Ovary (tissue), 9 donors: Measurements from ENCODE around the gene ADGRG2. TPM values are rescaled to one million over a fixed set of nuclear protein-coding genes. Genes with fewer than 3 reads are reported as not detected.

ENCODE experiments used
- DNase-seq, 5 donors: peaks; one replicate each; pipeline ENCODE4 v3.0.0-alpha.2; 2019 to 2020
- H3K27ac ChIP-seq, 2 donors: fragments of 200-600 bp; one replicate each; pipeline versions ENCODE4 v1.5.1 to v1.8.0; 2019 to 2022
- H3K27me3 ChIP-seq: fragments of 200-600 bp; one replicate; pipeline ENCODE4 v1.8.0; 2022
- H3K36me3 ChIP-seq: fragments of 200-600 bp; sonication (generic); one replicate; pipeline ENCODE4 v1.5.1; 2019
- H3K4me1 ChIP-seq: one replicate; pipeline ENCODE4 v1.8.1; 2013; ENCODE audit warnings: mild to moderate bottlenecking, moderate library complexity; ENCODE audit not compliant: insufficient read depth
- H3K4me3 ChIP-seq: fragments of 200-600 bp; sonication (generic); one replicate; pipeline ENCODE4 v1.5.1; 2017
- H3K9me3 ChIP-seq, 2 donors: fragments of 200-600 bp in 1 of 2; sonication (generic) in 1 of 2; one replicate each; pipeline versions ENCODE4 v1.5.1 to v1.8.1; 2013 to 2019; ENCODE audit warnings: mild to moderate bottlenecking in 1 of 2, moderate library complexity in 1 of 2
- EP300 ChIP-seq: sonication (generic); formaldehyde crosslinking; IDR thresholded peaks from one replicate; pipeline ENCODE4 v1.6.1; 2017; ENCODE audit warnings: antibody characterized with exemption
- POLR2A ChIP-seq: fragments of 450-650 bp; IDR thresholded peaks from one replicate; pipeline ENCODE4 v1.6.1; 2017; ENCODE audit warnings: antibody characterized with exemption, mild to moderate bottlenecking, moderate library complexity
- WGBS, 3 donors: extraction: QIAGEN DNeasy Blood & Tissue Kit in 1 of 3; methylation state at CpG; one replicate each; pipeline versions ENCODE4 v1.1.5 to v1.1.7; 2013 to 2017; 5-methylcytosine and 5-hydroxymethylcytosine counted together
- intact Hi-C, 4 donors: fragments of 100-400 bp; cut with DNase I; formaldehyde crosslinking; loops; one replicate each; pipeline versions ENCODE4 v1.11.0 to v1.15.1; 2022 to 2023
- polyA plus RNA-seq, 2 donors: library from polyadenylated mRNA; stranded (reverse); fragments of 200-250 nt in 1 of 2; fragments of 350-450 nt in 1 of 2; fragmentation: Illumina TruSeq in 1 of 2; extraction: RNeasy Lipid Tissue Mini Kit (QIAGEN cat#74804) in 1 of 2; gene quantifications; one replicate each; pipeline ENCODE4 v1.2.3, GENCODE V29; 2013 to 2014
- total RNA-seq, 7 donors: library from RNA; depleted of rRNA in 2 of 7; stranded (reverse); fragments of >200 nt in 2 of 7; fragmentation: NEBNext Ultra II Directional in 3 of 7; extraction: Animal tissue kit (Norgen Biotek cat#: 25700) in 3 of 7; gene quantifications; one replicate each; pipeline versions ENCODE4 v1.1.0 to v1.2.4, GENCODE V29; 2016 to 2023
- TF ChIP-seq, protein P1 (sequence below), 3 donors: fragments of 450-650 bp in 2 of 3; fragments of 200-600 bp in 1 of 3; IDR thresholded peaks; one replicate each; pipeline versions ENCODE4 v1.5.1 to v1.8.0; 2016 to 2022; ENCODE audit warnings: antibody characterized with exemption in 3 of 3, mild to moderate bottlenecking in 1 of 3
- donor health status: DM: no; HTN: no; CAD: no; lungs with moderate emphysema.
- donor health status: DM: no; HTN: no; CAD: no.
- donor health status: Bipolar disorder and iron deficiency.
- donor health status: DM: yes; HTN: yes; CAD: no.
- donor health status: DM: no; HTN: no; CAD: no.
- donor health status: DM: yes; HTN: yes; CAD: no.

Gene ADGRG2
- total and polyA plus RNA-seq, 9 donors, result 0.08 to 16.2 (median 1.3) TPM

DNA sequence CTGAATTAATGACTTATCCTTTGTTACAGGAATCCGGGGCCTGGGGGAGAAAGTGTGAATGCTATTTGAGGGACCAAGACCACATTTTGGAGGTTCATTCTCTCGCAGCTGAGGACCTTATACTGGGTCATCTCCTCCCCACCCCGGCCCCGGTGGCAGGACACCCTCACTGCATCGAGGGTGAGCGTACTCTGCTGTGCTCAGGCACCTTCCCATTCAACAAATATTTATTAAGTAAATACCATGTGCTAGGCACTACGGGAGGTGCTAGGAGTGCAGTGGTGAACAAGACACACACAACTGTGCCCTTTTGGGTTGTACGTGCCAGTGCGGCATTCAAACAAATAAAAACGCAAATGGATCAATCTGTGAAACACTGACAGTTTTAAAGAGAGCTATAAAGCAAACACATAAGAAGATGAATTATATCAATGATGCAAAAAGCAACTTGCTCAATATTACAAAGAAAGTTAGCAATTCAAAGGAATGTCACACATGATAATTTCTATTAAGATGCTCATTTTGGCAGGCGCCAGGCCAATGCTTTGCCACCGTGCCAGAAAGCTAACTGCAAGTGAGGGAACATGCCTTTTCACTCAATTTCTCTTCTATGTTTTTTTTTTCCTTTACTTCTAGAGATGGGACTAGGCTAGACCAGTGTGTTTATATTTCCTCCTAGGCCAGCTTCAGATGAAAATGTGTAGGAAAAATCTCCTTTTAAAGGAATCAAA lies 24.6 kb downstream of the ADGRG2 start:
- Histone ChIP-seq H3K36me3 (no peaks in the 10 kb centered on the region), H3K27me3 (no peaks in the 10 kb centered on the region), H3K9me3 (no peaks in the 10 kb centered on the region), H3K4me3 (no peak overlapping the region), H3K27ac (no peak overlapping the region), H3K4me1 (peaks cover 1% of the 10 kb centered on the region)
- no peak for DNase-seq
- intact Hi-C loops, result no loop called here
- TF ChIP-seq, protein P1, sequence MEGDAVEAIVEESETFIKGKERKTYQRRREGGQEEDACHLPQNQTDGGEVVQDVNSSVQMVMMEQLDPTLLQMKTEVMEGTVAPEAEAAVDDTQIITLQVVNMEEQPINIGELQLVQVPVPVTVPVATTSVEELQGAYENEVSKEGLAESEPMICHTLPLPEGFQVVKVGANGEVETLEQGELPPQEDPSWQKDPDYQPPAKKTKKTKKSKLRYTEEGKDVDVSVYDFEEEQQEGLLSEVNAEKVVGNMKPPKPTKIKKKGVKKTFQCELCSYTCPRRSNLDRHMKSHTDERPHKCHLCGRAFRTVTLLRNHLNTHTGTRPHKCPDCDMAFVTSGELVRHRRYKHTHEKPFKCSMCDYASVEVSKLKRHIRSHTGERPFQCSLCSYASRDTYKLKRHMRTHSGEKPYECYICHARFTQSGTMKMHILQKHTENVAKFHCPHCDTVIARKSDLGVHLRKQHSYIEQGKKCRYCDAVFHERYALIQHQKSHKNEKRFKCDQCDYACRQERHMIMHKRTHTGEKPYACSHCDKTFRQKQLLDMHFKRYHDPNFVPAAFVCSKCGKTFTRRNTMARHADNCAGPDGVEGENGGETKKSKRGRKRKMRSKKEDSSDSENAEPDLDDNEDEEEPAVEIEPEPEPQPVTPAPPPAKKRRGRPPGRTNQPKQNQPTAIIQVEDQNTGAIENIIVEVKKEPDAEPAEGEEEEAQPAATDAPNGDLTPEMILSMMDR (IDR thresholded peaks at IDR 0.05), result no peak
- TF ChIP-seq POLR2A (no peak), EP300 (no peak)
- whole genome bisulfite sequencing, 3 donors, result 80 to 87% (median 85%) methylated on average over 12 of the region's 12 CpGs

DNA sequence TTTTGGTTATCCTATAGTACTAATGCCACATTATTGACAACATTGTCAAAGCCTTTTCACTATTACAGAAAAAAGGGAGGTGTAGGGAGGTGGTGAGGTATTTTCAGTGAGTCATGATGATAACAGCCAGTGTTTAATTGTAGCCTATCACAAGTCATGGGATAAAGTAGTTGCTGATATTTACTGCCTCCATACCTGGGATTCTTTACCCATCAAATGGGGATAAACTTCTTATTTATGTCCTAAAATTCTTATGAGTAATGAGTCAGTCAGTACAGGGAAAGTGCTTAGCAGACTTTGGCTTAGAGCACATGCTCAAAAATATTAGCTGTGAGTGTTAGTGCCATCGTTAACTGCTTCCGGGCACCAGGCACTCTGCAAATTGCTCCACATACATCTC lies 25.7 kb downstream of the ADGRG2 start:
- 52 to 86% (median 68%) methylated on average over 2 of the region's 2 CpGs for WGBS, 3 donors
- TF ChIP-seq POLR2A (no peak), EP300 (no peak)
- TF ChIP-seq, protein P1 (IDR thresholded peaks at IDR 0.05), result no peak
- Histone ChIP-seq H3K4me3 (no peak overlapping the region), H3K4me1 (peaks cover 1% of the 10 kb centered on the region), H3K27ac (no peak overlapping the region), H3K9me3 (no peaks in the 10 kb centered on the region), H3K27me3 (no peaks in the 10 kb centered on the region), H3K36me3 (no peaks in the 10 kb centered on the region)
- no peak for DNase-seq
- intact Hi-C loops, result no loop called here

DNA sequence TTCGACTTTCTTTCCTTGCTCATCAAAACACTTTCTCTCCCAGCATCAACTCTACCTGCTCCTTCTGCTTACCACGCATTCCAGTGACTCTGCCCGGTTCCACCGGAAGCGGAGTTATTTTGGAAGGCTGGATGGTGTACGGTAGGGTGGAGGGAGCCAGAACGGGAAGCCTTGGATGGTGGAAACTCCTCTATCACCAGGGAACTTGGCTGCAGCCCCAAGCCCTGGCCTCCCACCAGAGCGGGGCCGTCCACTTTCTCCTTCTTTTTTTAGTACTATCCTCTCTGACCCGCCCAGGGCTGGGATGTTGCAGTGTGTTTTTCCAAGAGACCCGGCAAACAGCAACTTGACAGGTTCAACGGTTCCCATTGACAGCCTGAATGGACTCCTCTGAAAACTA lies 27.6 kb downstream of the ADGRG2 start:
- no peak overlapping the region for H3K4me3 ChIP-seq
- intact Hi-C loops, result no loop called here
- H3K36me3 ChIP-seq, result no peaks in the 10 kb centered on the region
- H3K9me3 ChIP-seq, result no peaks in the 10 kb centered on the region
- 40 to 53% (median 41%) methylated on average over 12 of the region's 12 CpGs for WGBS, 3 donors
- H3K27me3 ChIP-seq, result no peaks in the 10 kb centered on the region
- peak in 1 of 5 donors; percentile 19 for DNase-seq
- H3K4me1 ChIP-seq, result peaks cover 1% of the 10 kb centered on the region
- TF ChIP-seq, protein P1 (IDR thresholded peaks at IDR 0.05), result no peak
- H3K27ac ChIP-seq, result no peak overlapping the region

DNA sequence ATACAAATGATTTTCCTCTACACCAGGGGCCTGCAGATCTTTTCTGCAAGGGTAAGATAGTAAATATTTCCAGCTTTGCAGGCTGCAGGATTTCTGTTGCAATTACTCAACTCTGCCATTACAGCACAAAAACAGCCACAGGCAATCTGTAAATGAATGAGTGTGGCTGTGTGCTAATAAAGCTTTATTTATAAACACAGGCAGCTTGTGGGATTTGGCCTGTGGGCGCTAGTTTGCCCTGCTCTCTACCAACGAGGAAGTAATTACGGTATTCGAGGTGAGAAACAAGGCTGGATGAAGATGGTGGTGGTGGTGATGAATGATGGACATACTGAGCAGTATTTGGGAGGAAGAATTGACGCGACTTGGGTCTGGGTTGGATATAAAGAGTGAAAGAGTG lies 30.7 kb downstream of the ADGRG2 start:
- Histone ChIP-seq H3K36me3 (no peaks in the 10 kb centered on the region), H3K9me3 (no peaks in the 10 kb centered on the region), H3K27ac (no peak overlapping the region), H3K4me3 (no peak overlapping the region), H3K27me3 (no peaks in the 10 kb centered on the region), H3K4me1 (peaks cover 1% of the 10 kb centered on the region)
- intact Hi-C loops, result no loop called here
- TF ChIP-seq POLR2A (no peak), EP300 (no peak)
- TF ChIP-seq, protein P1 (IDR thresholded peaks at IDR 0.05), result no peak
- 82 to 88% (median 86%) methylated on average over 6 of the region's 6 CpGs for WGBS, 3 donors
- DNase-seq, result no peak
